Heart left ventricle (tissue), 16 donors: Measurements from ENCODE around the gene NLGN2. TPM values are rescaled to one million over a fixed set of nuclear protein-coding genes. Genes with fewer than 3 reads are reported as not detected.

Source experiments
- ATAC-seq, 4 donors: fragments of 200-7000 bp; cut with Tn5 transposase; one replicate each; pipeline ENCODE4 v1.9.1; 2020 to 2022; ENCODE audit warnings: moderate library complexity in 4 of 4, mild to moderate bottlenecking in 3 of 4, moderate number of reproducible peaks in 1 of 4
- DNase-seq, 5 donors: peaks; one replicate each; pipeline ENCODE4 v3.0.0-alpha.2; 2020
- H3K27ac ChIP-seq, 12 donors: fragments of 200-600 bp; sonication (generic) in 4 of 12; one replicate each; pipeline versions ENCODE4 v1.5.0 to v1.8.0; 2016 to 2022; ENCODE audit warnings: mild to moderate bottlenecking in 2 of 12
- H3K27me3 ChIP-seq, 9 donors: fragments of 200-600 bp; sonication (generic) in 2 of 9; one replicate each; pipeline versions ENCODE4 v1.5.1 to v1.8.0; 2016 to 2022; ENCODE audit warnings: mild to moderate bottlenecking in 3 of 9
- H3K36me3 ChIP-seq, 9 donors: fragments of 200-600 bp; sonication (generic) in 2 of 9; one replicate each; pipeline versions ENCODE4 v1.5.0 to v1.8.0; 2018 to 2022; ENCODE audit warnings: mild to moderate bottlenecking in 2 of 9
- H3K4me1 ChIP-seq, 12 donors: fragments of 200-600 bp; sonication (generic) in 4 of 12; one replicate each; pipeline versions ENCODE4 v1.5.0 to v1.8.0; 2016 to 2022; ENCODE audit warnings: mild to moderate bottlenecking in 3 of 12
- H3K4me3 ChIP-seq, 12 donors: fragments of 200-600 bp; sonication (generic) in 4 of 12; one replicate each; pipeline versions ENCODE4 v1.5.0 to v1.8.0; 2017 to 2022; ENCODE audit warnings: mild to moderate bottlenecking in 9 of 12, moderate library complexity in 4 of 12
- H3K9me3 ChIP-seq, 12 donors: fragments of 200-600 bp; sonication (generic) in 4 of 12; one replicate each; pipeline versions ENCODE4 v1.5.0 to v1.8.0; 2016 to 2022; ENCODE audit warnings: mild to moderate bottlenecking in 1 of 12
- CTCF ChIP-seq, 12 donors: fragments of 200-600 bp; sonication (generic) in 4 of 12; IDR thresholded peaks; one replicate each; pipeline versions ENCODE4 v1.5.0 to v1.8.0; 2018 to 2022; ENCODE audit warnings: antibody characterized with exemption in 12 of 12, mild to moderate bottlenecking in 5 of 12
- POLR2A ChIP-seq, 2 donors: fragments of 450-650 bp; IDR thresholded peaks; one replicate each; pipeline ENCODE4 v1.6.1; 2017; ENCODE audit warnings: antibody characterized with exemption in 2 of 2, mild to moderate bottlenecking in 2 of 2, moderate library complexity in 2 of 2
- WGBS, 4 donors: extraction: QIAGEN DNeasy Blood & Tissue Kit in 2 of 4; methylation state at CpG; one replicate each; pipeline versions ENCODE4 v1.1.5 to v1.1.7; 2013 to 2018; 5-methylcytosine and 5-hydroxymethylcytosine counted together
- intact Hi-C, 10 donors: fragments of 100-400 bp; cut with DNase I; formaldehyde crosslinking; loops; one replicate each; pipeline versions ENCODE4 v1.11.1 to v1.14.2; 2022
- polyA plus RNA-seq, 2 donors: library from polyadenylated mRNA; stranded (reverse); fragments of 200-250 nt; gene quantifications; one replicate each; pipeline ENCODE4 v1.2.3, GENCODE V29; 2013
- total RNA-seq, 9 donors: library from RNA; depleted of rRNA in 2 of 9; stranded (reverse); fragments of >200 nt in 2 of 9; fragmentation: NEBNext Ultra II Directional in 3 of 9; extraction: Animal tissue kit (Norgen Biotek cat#: 25700) in 3 of 9; gene quantifications; one replicate each; pipeline versions ENCODE4 v1.1.0 to v1.2.4, GENCODE V29; 2016 to 2023
- donor health status: ischemic (EF 13 %, LVEDD 7.1; RV severe dilation, severe dysfunction).
- donor health status: healthy with polysubstance abuse.
- donor health status: DM: no; HTN: yes; CAD: no.
- donor health status: DM: no; HTN: no; CAD: no.
- donor health status: ischemic (EF 25% LVEDD 6.9; RV normal size, moderate dysfunction).
- donor health status: ischemic (EF 25% LVEDD 5.7; RV mildly dilated, moderate dysfunction).
- donor health status: healthy.
- donor health status: DM: yes; HTN: yes; CAD: no.
- donor health status: ischemic (EF 35%, LVEDD 5.7; RV mildly dilated, moderate dysfunction).
- donor health status: nonischemic (EF 11% LVEDD 7.7; RV severe dilation, severe dysfunction).
- donor health status: DM: yes; HTN: yes; CAD: no.
- donor health status: PGD.
- donor health status: ischemic (EF 29% LVEDD 5.4; RV normal size, mild dysfunction).
- donor health status: nonischemic (EF 23%, LVEDD 6.1; RV moderate dilation, normal function).

Gene NLGN2
- total and polyA plus RNA-seq, 11 donors = 3.5 to 12.9 (median 7.3) TPM

DNA sequence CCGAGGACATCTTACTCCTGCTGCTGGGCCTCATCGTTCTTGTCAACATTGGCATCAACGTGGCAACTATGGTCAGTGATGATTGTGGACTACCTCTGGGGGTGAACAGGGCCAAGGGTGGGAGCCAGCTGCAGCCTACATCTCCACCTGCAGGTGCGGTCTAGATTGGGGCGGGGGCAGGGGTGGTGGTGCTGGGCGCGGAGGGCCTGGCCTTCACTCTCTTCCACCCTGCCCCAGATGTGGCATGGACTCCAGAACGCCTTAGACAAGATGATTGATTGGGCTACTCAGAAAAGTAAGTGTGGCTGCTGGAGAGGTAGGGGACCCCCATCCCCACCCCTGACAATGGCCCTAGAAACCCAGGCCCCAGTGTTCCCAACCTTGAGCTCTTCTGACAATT, 18.1 kb downstream of the NLGN2 start:
- Histone ChIP-seq H3K27me3 (no peaks in the 10 kb centered on the region), H3K4me1 (no peaks in the 10 kb centered on the region), H3K4me3 (no peak overlapping the region), H3K27ac (no peak overlapping the region), H3K9me3 (no peaks in the 10 kb centered on the region), H3K36me3 (no peaks in the 10 kb centered on the region)
- TF ChIP-seq POLR2A (IDR thresholded peaks at IDR 0.05) (no peak), CTCF (IDR thresholded peaks at IDR 0.05) (no peak)
- 81 to 89% (median 87%) methylated on average over 7 to 8 of the region's 8 CpGs for WGBS, 4 donors
- intact Hi-C loops = loop anchor here in 1 of 10 donors (10.0 kb wide), 1 partner anchor 51 kb away; no protein-coding TSS in a partner anchor
- DNase-seq (no peak), ATAC-seq (no peak)

GRCh38 chr17:7426203-7426863, 18.7 kb downstream of the NLGN2 start:
- Histone ChIP-seq H3K27me3 (no peaks in the 10 kb centered on the region), H3K4me1 (no peaks in the 10 kb centered on the region), H3K4me3 (no peak overlapping the region), H3K27ac (no peak overlapping the region), H3K9me3 (no peaks in the 10 kb centered on the region), H3K36me3 (no peaks in the 10 kb centered on the region)
- ATAC-seq (peak in 1 of 4 donors; percentile 14), DNase-seq (peak in 1 of 5 donors; percentile 19)
- no peak for TF ChIP-seq POLR2A (IDR thresholded peaks at IDR 0.05)
- no peak for TF ChIP-seq CTCF (IDR thresholded peaks at IDR 0.05)
- intact Hi-C loops = loop anchor here in 1 of 10 donors (10.0 kb wide), 1 partner anchor 52 kb away; no protein-coding TSS in a partner anchor
- 93 to 96% (median 95%) methylated on average over 28 to 33 of the region's 33 CpGs for whole genome bisulfite sequencing, 4 donors

DNA sequence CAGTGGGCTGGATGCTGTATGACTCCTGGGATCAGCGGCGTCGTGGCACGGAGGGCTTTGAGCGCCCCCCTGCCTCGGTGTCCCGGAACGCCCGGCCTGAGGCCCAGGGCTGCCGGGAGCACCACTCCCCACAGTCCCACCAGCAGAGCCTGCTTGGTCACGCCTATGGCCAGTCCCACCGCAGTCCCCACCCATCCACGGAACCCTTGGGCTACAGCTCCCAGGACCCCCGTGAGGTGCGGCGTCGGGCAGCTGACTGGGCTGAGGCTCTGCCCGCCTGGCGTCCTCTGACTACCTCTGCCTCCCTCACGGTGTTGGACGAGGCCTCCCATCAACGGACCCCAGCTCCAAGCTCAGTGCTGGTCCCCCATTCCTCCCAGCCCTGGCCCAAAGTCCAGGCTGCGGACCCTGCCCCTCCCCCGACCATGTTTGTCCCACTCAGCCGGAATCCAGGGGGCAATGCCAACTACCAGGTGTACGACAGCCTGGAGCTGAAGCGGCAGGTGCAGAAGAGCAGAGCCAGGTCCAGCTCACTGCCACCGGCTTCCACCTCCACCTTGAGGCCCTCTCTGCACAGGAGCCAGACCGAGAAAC, 19.3 kb downstream of the NLGN2 start:
- WGBS, 4 donors = 93 to 94% (median 94%) methylated on average over 20 to 29 of the region's 29 CpGs
- Histone ChIP-seq H3K36me3 (no peaks in the 10 kb centered on the region), H3K27ac (no peak overlapping the region), H3K4me1 (no peaks in the 10 kb centered on the region), H3K9me3 (no peaks in the 10 kb centered on the region), H3K4me3 (no peak overlapping the region), H3K27me3 (no peaks in the 10 kb centered on the region)
- intact Hi-C loops = loop anchor here in 1 of 10 donors (10.0 kb wide), 1 partner anchor 52 kb away; no protein-coding TSS in a partner anchor
- DNase-seq = peak in 1 of 5 donors; percentile 19
- TF ChIP-seq POLR2A (IDR thresholded peaks at IDR 0.05) = no peak
- no peak for TF ChIP-seq CTCF (IDR thresholded peaks at IDR 0.05)
- peak in 1 of 4 donors; percentile 7 for ATAC-seq

GRCh38 chr17:7427549-7427948, 19.9 kb downstream of the NLGN2 start:
- ATAC-seq (no peak), DNase-seq (peak in 1 of 5 donors; percentile 15)
- TF ChIP-seq POLR2A (IDR thresholded peaks at IDR 0.05) (no peak), CTCF (IDR thresholded peaks at IDR 0.05) (no peak)
- no peaks in the 10 kb centered on the region for H3K9me3 ChIP-seq
- WGBS, 4 donors = 88 to 92% (median 89%) methylated on average over 7 of the region's 7 CpGs
- no peaks in the 10 kb centered on the region for H3K4me1 ChIP-seq
- intact Hi-C loops = loop anchor here in 1 of 10 donors (10.0 kb wide), 1 partner anchor 53 kb away; no protein-coding TSS in a partner anchor
- H3K27me3 ChIP-seq = no peaks in the 10 kb centered on the region
- no peaks in the 10 kb centered on the region for H3K36me3 ChIP-seq
- no peak overlapping the region for H3K4me3 ChIP-seq
- no peak overlapping the region for H3K27ac ChIP-seq
